GM20431 (cell line): ENCODE data around the gene TUBD1.
"Not testable (repeated sequence)": the region's sequence is repeated elsewhere in the genome, so short reads cannot be mapped to it uniquely, and the experiment has no call there.

Source experiments
- in situ Hi-C: fragments of 300-500 bp; cut with MseI, MboI; formaldehyde crosslinking; loops from one replicate; pipeline ENCODE4 v1.15.0; 2020; ENCODE audit warnings: low sequenced_read_pairs; ENCODE audit not compliant: unreplicated experiment

The TUBD1 gene

DNA sequence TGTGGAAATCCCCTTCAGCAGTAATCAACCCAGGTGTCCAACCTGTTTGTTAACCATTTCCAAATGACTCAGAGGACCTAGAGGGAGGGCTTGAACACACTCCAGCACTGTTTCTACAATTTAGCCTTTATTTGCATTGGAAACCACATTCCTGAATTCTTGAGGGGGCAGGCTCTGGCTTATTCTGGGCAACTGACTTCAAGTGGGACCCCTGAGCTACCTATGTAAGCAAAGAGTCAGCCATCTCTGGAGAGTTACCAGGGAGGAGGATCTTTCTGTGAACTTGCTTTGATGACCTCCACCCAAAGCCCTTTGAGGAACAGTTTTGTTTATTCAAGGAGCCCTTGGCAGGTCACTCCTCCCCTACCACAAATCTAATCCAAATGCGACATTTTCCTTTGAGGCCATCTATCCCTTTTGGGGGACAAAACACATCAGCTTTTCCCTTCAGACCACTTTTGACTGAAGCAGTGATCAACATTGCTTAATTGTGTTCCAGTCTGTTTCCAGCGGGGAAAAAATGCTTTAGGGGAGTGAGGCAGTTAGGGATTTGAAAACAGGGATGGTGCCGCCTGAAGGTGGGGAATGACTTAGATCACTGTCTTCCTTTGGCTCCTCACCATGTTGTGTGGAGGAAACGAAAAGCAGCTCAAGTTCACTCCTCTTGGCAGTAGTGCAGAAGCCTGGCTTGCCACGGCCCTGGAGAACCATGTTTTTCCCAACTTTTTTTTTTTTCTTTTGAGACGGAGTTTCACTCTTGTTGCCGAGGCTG, 46.2 kb downstream of the TUBD1 start:
- in situ Hi-C loops: no loop called here

DNA sequence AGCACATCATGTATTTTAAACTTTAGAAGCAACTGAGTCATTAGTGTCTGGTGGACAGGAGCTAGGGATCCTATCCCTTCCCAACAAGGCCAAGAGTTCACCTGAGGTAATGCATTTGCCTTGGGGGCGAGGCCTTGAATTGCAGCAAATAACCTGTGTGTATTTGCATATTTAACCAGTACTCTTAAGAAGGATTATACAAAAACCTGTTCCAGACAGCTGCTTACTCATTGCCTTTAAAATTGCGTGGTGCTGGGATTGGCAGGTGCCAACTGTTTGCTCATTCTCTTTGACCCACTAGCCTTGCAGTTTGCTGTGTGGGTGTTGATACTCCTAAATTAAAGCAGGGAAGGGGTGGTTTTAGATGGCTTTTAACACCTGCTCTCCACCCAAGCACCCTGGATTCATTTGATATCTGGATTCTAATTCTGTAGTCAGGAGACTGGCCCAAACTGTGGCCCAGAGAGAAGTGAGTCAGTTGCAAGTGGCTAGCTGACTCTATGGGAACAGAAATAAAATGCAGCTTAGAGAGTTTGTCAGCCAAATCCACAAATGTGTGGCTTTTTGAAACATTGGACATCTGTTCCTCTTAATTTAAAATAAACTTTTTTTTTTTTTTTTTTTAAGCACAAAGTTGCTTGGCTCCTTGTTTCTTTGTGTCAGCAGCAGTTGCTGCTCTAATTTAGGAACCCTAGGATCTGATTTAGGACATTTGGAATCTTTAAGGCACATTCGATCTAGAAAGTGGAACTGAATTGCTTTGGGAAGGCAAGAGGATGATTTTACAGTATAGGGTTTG, 46.9 kb downstream of the TUBD1 start:
- in situ Hi-C loops: no loop called here

DNA sequence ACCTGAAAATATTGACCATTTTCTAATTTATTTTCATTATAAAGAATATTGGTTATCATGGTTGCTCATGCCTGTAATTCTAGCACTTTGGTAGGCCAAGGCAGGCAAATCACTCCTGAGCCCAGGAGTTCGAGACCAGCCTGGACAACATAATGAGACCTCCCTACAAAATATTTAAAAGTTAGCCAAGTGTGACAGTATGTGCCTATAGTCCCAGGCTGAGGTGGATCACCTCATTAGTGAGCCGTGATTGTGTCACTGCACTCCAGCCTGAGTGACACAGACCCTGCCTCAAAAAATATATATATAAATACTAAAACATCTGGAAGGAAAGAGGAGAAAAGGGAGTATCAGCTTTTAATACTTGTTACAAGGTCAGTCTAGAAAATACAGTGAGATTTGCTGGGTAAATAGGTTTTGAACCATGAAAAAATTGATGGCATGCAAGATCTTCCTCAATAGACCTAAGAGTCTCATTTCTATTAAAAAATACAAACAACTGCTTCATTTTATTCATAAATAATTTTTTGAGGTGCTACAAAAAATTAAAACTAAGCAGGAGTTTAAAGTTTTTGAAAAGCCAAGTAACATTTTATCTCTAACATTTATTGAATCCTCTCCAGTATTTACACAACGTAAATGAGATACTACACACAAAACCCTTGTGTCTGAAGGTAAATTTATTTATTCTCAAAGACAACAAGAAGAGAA, 47.7 kb downstream of the TUBD1 start:
- in situ Hi-C loops: no loop called here

DNA sequence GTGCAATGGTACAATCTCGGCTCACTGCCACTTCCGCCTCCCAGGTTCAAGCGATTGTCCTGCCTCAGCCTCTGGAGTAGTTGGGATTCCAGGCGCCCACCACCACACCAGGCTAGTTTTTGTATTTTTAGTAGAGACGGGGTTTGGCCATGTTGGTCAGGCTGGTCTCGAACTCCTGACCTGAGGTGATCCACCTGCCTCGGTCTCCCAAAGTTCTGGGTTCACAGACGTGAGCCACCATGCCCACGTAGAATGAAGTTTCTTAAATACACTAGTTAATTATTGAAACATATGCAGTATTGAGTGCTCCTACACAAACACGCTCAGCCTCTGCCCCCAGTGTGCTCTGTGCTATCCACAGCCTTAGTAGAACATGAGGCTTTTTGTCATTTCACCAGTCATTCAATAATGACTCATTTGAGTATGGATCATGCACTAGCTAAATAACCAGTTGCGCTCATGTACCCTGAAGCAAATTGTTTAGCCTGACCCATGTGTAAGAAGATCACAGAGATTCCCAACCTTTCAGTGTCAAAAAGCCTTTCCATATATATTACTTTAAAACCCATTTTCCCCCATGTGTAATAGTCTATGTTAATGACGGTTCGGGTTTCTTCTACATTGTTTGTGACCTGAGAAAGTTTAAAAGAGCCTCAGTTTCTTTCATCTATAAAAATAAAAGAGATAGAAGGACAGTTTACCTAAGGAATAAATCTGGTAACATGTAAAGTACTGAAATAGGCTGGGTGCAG, 49.7 kb downstream of the TUBD1 start:
- in situ Hi-C loops: no loop called here

DNA sequence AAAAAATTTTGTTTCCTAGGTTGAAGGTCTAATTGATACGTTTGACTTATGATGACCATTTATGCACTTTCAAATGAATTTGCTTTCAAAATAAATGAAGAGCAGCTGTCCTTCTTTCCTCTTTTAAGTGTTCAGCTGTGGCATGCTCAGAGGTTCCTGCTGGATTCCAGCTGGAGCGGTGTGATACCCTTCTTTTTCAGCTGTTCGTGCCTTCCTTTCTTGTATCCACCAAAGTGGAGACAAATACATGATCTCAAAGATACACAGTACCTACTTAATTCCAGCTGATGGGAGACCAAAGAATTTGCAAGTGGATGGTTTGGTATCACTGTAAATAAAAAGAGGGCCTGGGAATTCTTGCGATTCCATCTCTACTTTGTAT, 50.9 kb downstream of the TUBD1 start:
- in situ Hi-C loops: not testable (repeated sequence)

DNA sequence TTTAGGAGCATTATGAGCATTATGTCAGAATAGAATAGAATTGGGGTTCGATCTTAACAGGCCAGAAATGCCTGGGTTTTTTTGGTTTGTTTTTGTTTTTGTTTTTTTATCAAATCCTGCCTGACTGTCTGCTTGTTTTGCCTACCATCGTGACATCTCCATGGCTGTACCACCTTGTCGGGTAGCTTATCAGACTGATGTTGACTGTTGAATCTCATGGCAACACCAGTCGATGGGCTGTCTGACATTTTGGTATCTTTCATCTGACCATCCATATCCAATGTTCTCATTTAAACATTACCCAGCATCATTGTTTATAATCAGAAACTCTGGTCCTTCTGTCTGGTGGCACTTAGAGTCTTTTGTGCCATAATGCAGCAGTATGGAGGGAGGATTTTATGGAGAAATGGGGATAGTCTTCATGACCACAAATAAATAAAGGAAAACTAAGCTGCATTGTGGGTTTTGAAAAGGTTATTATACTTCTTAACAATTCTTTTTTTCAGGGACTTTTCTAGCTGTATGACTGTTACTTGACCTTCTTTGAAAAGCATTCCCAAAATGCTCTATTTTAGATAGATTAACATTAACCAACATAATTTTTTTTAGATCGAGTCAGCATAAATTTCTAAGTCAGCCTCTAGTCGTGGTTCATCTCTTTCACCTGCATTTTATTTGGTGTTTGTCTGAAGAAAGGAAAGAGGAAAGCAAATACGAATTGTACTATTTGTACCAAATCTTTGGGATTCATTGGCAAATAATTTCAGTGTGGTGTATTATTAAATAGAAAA, 51.5 kb downstream of the TUBD1 start:
- in situ Hi-C loops: not testable (repeated sequence)

DNA sequence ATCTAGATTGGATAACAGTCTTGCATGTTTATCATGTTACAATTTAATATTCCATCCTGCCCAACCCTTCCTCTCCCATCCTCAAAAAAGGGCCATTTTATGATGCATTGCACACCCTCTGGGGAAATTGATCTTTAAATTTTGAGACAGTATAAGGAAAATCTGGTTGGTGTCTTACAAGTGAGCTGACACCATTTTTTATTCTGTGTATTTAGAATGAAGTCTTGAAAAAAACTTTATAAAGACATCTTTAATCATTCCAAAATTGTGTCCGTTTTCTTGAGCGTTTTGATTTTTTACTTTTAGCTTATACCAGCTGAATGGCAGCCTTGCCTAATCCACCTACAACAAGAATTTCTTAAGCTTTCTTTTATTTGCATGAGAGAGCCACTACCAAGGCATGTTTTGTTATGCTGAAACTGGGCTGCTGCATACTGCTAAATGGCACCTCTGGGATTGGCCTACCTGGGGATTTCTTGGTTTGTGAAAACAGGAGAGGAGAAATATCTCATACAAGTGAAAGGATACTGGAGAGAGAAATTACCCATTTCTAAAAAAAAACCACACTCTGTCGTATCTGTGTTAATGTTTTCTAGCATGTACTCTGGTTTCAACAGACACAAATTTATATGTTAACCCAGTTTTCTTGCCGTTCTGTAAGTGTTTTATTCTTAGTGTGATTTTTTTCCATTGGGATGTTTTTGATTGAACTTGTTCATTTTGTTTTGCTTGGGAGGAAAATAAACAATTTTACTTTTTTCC, 52.2 kb downstream of the TUBD1 start:
- in situ Hi-C loops: no loop called here

DNA sequence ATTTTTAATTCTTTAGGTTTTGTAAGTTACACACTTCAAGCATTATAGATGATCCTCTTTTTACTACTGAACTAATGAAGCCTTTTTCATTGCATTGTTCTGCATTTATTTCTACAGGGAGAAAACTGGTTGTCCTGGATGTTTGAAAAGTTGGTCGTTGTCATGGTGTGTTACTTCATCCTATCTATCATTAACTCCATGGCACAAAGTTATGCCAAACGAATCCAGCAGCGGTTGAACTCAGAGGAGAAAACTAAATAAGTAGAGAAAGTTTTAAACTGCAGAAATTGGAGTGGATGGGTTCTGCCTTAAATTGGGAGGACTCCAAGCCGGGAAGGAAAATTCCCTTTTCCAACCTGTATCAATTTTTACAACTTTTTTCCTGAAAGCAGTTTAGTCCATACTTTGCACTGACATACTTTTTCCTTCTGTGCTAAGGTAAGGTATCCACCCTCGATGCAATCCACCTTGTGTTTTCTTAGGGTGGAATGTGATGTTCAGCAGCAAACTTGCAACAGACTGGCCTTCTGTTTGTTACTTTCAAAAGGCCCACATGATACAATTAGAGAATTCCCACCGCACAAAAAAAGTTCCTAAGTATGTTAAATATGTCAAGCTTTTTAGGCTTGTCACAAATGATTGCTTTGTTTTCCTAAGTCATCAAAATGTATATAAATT, 53.0 kb downstream of the TUBD1 start:
- in situ Hi-C loops: no loop called here

DNA sequence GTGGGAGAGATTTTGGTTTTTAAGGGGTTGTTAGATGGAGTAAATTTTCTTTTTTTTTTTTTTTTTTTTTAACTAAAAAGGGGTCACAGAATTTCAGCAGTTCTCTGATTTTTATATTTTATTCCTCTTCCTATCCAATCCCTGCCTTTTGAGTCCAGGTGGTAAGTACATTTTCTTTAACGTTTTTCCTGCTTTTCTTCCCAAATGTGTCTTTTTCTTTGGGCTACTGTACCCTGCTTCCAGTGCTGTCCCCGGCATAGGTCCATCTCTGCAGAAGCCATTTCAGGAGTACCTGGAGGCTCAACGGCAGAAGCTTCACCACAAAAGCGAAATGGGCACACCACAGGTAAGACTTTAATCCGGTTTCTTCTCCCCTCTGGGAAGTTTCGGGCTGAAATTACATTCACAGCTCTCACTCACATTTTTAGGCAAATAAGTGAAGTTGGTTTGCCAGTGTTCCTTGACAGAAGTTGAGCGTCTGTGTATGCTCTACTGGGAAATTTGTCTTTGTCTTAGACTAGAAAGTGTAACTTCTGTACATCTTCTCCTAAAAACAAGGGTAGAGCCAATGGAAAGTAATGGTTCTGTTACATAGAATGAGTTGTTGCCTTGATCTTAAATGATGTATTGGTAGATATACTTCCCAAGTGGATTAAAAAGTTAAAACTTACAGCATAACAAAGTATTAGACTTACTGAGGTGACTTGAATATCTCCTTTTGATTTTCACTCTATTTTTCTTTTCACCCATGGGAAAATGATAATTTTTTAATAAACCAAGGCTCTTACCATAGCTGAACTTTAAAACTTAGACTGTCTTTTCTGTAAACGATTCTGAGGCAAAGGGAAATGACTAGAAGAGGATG, 54.5 kb downstream of the TUBD1 start:
- in situ Hi-C loops: no loop called here

DNA sequence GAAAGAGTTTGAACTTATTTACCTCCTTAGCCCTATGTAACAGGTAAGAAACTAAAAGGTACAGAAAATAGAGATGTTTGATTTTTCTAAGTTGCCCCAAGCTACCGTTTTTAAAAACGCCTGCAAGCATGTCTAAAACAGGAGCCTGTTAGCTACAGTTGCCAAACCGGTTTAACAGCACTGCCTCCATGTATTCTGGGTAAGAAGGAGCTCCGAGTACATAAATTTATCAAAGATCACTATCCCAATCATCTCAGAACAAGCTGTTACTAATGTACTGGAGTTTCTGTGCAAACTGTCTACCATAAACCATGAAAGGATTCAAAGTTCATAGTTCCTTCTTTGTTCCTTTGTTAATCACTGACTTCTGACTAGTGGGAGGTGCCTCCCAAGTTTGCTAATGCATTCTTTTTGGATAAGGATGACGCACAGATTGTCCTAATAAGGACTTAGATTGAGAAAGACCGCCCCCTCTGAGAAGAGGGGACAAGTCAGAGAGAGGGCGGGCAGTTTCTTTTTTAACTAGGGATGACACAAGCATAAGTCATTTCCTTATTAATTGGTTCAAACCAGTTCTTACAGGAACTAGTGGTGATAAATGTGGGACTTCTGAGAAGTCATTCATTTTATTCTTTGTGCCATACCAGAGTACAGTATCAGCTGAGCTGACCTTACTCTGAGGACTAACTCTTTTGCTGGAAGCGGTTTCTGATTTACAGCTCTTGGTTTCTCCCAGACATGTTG, 55.3 kb downstream of the TUBD1 start:
- in situ Hi-C loops: no loop called here

DNA sequence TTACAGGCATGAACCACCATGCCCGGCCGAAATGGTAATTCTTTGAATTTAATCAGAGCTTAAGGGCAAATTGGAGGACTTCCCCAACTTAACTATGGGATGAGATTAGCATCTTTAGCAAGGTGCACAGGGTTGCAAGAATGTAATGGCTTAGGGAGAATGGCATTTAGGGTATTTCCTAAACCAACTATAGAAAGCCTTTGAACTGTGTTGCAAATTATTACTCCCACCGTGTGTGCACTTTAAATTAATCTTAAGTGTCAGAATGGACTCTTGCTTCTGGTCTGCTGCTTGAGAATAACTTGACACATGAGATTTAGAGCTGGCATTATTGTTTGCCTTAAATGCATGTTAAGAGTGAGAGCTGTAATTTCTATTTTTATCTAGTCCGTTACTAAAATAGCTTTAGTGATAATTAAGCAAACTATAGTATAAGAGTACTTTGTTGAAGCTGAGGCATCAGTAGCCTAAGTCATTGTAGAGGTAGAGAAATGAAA, 59.8 kb downstream of the TUBD1 start:
- in situ Hi-C loops: no loop called here

DNA sequence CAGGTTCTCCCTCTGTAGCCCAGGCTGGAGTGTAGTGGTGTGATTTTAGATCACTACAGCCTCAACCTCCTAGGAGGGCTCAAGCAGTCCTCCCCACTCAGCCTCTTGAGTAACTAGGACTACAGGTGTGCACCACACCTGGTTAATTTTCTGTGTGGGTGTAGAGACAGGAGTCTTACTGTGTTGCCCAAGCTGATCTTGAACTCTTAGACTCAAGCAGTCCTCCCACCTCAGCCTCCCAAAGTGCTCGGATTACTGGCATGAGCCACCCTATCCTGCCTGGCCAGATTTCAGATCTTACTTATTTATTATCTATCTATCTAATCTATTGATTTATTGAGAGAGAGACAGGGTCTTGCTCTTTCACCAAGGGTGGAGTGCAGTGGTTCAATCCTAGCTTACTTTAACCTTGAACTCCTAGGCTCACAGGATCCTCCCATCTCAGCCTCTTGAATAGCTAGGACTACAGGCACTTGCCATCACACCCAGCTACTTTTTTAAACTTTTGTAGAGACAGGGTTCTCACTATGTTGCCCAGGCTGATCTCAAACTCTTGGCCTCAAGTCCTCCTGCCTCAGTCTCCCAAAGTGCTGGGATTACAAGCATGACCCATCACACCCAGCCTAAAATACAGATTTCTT, 61.8 kb downstream of the TUBD1 start:
- in situ Hi-C loops: no loop called here

DNA sequence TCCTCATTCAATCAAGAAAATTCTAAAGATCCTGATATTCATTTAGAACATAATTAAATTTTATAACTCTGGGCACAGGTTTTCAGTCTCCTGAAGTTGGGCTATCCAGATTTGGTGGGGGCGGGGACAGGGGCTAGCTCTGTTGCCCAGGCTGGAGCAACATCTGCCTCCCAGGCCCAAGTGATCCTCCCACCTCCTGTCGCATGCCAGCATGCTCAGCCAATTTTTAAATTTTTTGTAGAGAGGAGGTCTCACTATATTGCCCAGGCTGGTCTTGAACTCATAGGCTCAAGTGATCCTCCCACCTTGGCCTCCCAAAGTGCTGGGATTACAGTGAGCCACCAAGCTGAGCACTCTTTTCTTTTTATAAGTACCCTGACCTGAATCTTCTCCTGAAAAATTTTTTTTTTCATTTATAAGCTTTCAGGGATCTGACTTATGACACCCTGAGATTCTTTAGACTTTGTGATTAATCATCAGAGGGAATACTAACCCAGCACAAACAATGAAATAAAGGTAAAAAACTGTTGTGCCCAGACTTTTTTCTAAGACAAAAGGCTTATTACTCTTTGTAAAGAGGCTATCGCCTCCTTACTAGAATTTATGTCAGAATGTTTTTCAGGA, 62.6 kb downstream of the TUBD1 start:
- in situ Hi-C loops: no loop called here

DNA sequence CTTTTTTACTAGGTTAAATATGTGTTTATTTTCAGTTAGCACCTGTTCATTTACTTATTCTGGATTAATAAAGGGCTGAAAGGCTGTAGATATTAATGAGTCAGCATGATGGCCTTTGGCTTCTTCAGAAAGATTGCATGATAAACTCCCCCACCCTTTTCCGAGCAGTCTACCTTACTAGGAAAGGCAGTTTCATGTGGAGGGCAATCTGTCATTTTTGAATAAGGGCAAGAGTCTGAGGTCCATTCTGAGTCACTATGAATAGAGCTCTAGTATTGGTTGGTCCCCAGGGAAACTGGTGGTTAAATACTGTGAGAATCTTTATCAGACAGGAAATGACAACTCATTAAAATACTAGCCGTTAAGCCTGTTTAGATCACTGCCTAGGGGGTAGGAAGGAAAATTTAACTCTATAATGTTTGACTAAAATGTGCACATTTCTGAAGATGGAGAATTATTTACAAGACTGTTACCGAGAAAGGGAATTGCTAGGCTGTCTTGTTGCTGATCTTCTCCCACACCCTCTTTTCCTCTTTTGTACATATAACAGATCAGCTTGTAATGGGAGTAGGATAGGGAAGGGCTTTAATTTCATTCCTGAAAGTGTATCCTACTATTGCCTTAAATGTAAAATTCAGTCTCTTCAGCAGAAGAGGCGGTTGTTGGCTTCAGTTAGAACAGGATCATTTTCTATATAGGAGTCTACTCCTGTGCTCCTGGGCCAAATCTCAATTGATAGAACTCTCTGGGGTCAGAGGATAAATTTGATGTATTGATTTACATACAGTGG, 63.3 kb downstream of the TUBD1 start:
- in situ Hi-C loops: no loop called here

DNA sequence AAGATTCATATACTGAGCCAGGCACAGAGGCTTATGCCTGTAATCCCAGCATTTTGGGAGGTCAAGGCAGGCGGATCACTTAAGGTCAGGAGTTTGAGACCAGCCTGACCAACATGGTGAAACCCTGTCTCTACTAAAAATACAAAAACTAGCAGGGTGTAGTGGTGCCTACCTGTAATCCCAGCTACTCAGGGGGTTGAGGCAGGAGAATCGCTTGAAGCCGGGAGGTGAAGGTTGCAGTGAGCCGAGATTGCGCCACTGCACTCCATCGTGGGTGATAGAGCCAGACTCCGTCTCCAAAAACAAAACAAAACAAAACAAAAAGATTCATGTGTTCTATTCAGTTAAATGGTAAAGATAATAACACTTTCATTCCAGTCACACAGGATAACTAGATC, 63.9 kb downstream of the TUBD1 start:
- in situ Hi-C loops: not testable (repeated sequence)
